ENCODE measurements around the gene HACE1.

- TF ChIP-seq, protein P1, sequence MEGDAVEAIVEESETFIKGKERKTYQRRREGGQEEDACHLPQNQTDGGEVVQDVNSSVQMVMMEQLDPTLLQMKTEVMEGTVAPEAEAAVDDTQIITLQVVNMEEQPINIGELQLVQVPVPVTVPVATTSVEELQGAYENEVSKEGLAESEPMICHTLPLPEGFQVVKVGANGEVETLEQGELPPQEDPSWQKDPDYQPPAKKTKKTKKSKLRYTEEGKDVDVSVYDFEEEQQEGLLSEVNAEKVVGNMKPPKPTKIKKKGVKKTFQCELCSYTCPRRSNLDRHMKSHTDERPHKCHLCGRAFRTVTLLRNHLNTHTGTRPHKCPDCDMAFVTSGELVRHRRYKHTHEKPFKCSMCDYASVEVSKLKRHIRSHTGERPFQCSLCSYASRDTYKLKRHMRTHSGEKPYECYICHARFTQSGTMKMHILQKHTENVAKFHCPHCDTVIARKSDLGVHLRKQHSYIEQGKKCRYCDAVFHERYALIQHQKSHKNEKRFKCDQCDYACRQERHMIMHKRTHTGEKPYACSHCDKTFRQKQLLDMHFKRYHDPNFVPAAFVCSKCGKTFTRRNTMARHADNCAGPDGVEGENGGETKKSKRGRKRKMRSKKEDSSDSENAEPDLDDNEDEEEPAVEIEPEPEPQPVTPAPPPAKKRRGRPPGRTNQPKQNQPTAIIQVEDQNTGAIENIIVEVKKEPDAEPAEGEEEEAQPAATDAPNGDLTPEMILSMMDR (IDR thresholded peaks at IDR 0.05; ENCODE audit: poor library complexity), result no peak
- TF ChIP-seq EZH2 (IDR thresholded peaks at IDR 0.05; ENCODE audit: borderline replicate concordance) (no peak), EZH2phosphoT487 (IDR thresholded peaks at IDR 0.05; ENCODE audit: low read depth, severe bottlenecking, unreplicated experiment) (no peak)
Observed at GRCh38 chr6:104835782-104836181, 23.9 kb downstream of the HACE1 start.
